Measurements from ENCODE around the gene CYTH1.

Gene CYTH1

GRCh38 chr17:78781893-78782304 is at the start of gene CYTH1:
Gene CYTH1 (minus strand): TSS chr17:78782273. CDS start chr17:78782223, 50 bp downstream.
- no peak for DNase-seq

GRCh38 chr17:78829477-78829876 is 47.4 kb upstream of the CYTH1 start:
- DNase-seq, result no peak

- DNase-seq, result no peak
Observed at GRCh38 chr17:78828470-78829185, 46.6 kb upstream of the CYTH1 start.

GRCh38 chr17:78826836-78827509 is 44.9 kb upstream of the CYTH1 start:
- no peak for DNase-seq

- DNase-seq, result no peak
Observed at GRCh38 chr17:78826421-78826820, 44.3 kb upstream of the CYTH1 start.

- DNase-seq, result no peak
Observed at GRCh38 chr17:78825696-78826095, 43.6 kb upstream of the CYTH1 start.

- no peak for DNase-seq
Observed at GRCh38 chr17:78824240-78824639, 42.2 kb upstream of the CYTH1 start.

- no peak for DNase-seq
Observed at GRCh38 chr17:78823282-78824046, 41.4 kb upstream of the CYTH1 start.

GRCh38 chr17:78822552-78822951 is 40.5 kb upstream of the CYTH1 start:
- no peak for DNase-seq

GRCh38 chr17:78821961-78822360 is 39.9 kb upstream of the CYTH1 start:
- DNase-seq, result no peak

- DNase-seq, result no peak
Observed at GRCh38 chr17:78820841-78821240, 38.8 kb upstream of the CYTH1 start.

GRCh38 chr17:78819806-78820792 is 38.0 kb upstream of the CYTH1 start:
- no peak for DNase-seq

GRCh38 chr17:78819402-78819801 is 37.3 kb upstream of the CYTH1 start:
- DNase-seq, result no peak

GRCh38 chr17:78818932-78819331 is 36.9 kb upstream of the CYTH1 start:
- no peak for DNase-seq

- no peak for DNase-seq
Observed at GRCh38 chr17:78818152-78818846, 36.2 kb upstream of the CYTH1 start.

- DNase-seq, result no peak
Observed at GRCh38 chr17:78817123-78817522, 35.0 kb upstream of the CYTH1 start.

GRCh38 chr17:78815696-78816095 is 33.6 kb upstream of the CYTH1 start:
- DNase-seq, result no peak

- DNase-seq, result no peak
Observed at GRCh38 chr17:78812855-78813254, 30.8 kb upstream of the CYTH1 start.

GRCh38 chr17:78808163-78808562 is 26.1 kb upstream of the CYTH1 start:
- DNase-seq, result no peak

GRCh38 chr17:78806451-78806850 is 24.4 kb upstream of the CYTH1 start:
- no peak for DNase-seq

- no peak for DNase-seq
Observed at GRCh38 chr17:78805301-78805700, 23.2 kb upstream of the CYTH1 start.

- DNase-seq, result no peak
Observed at GRCh38 chr17:78804777-78805176, 22.7 kb upstream of the CYTH1 start.
